Spinal cord (tissue), 10 donors: ENCODE results near the gene CD248. TPM values are rescaled to one million over a fixed set of nuclear protein-coding genes. Genes with fewer than 3 reads are reported as not detected.
A peak's percentile ranks its signal among the peaks of the same experiment; 100 is the strongest.
"Not testable (repeated sequence)": the region's sequence is repeated elsewhere in the genome, so short reads cannot be mapped to it uniquely, and the experiment has no call there.

Source experiments
- DNase-seq, 6 donors: peaks; one replicate each; pipeline versions ENCODE4 v3.0.0 to v3.0.0-alpha.2; 2013 to 2015; ENCODE audit warnings: low spot score in 6 of 6, low read depth in 4 of 6
- H3K27ac ChIP-seq: one replicate; pipeline ENCODE4 v1.5.1; 2013; ENCODE audit warnings: low read depth, low read length, control low read depth
- H3K27me3 ChIP-seq: one replicate; pipeline ENCODE4 v1.6.1; 2013; ENCODE audit warnings: low read length; ENCODE audit not compliant: control insufficient read depth, insufficient read depth
- H3K36me3 ChIP-seq: one replicate; pipeline ENCODE4 v1.6.1; 2013; ENCODE audit warnings: low read length; ENCODE audit not compliant: control insufficient read depth, insufficient read depth
- H3K4me1 ChIP-seq: one replicate; pipeline ENCODE4 v1.6.1; 2013; ENCODE audit warnings: low read length; ENCODE audit not compliant: control insufficient read depth, insufficient read depth
- H3K4me3 ChIP-seq: one replicate; pipeline ENCODE4 v1.5.1; 2013; ENCODE audit warnings: low read depth, low read length, control low read depth
- H3K9me3 ChIP-seq: one replicate; pipeline ENCODE4 v1.6.1; 2013; ENCODE audit warnings: low read length; ENCODE audit not compliant: control insufficient read depth, insufficient read depth
- WGBS: methylation state at CpG from one replicate; pipeline ENCODE4 v1.1.5; 2013; ENCODE audit warnings: missing lambda C conversion rate; ENCODE audit not compliant: insufficient coverage; 5-methylcytosine and 5-hydroxymethylcytosine counted together
- polyA plus RNA-seq, 2 donors: library from polyadenylated mRNA; unstranded; fragments of 120-200 nt; gene quantifications; one replicate each; pipeline ENCODE4 v1.2.1, GENCODE V29; 2013; ENCODE audit not compliant: insufficient read length in 2 of 2
- total RNA-seq, 2 donors: library from RNA; depleted of rRNA in 1 of 2; stranded (reverse); fragments of 120-200 nt in 1 of 2; fragments of >200 nt in 1 of 2; gene quantifications; one replicate each; pipeline versions ENCODE4 v1.2.3 to v1.2.4, GENCODE V29; 2013 to 2014
- donor health status: healthy.

The CD248 gene
- total and polyA plus RNA-seq, 4 donors: 10.9 to 44.0 (median 27.9) TPM

- H3K4me1 ChIP-seq: peaks cover 40% of the 10 kb centered on the region
- not testable (repeated sequence) for H3K27me3 ChIP-seq, DNase-seq, H3K9me3 ChIP-seq, H3K4me3 ChIP-seq, H3K27ac ChIP-seq
- peaks cover 62% of the 10 kb centered on the region for H3K36me3 ChIP-seq
- WGBS: 62% methylated on average over 7 of the region's 13 CpGs
Observed at GRCh38 chr11:66276619-66277018, 40.2 kb downstream of the CD248 start.

- 94% methylated on average over 8 of the region's 14 CpGs for WGBS
- H3K27me3 ChIP-seq: no peaks in the 10 kb centered on the region
- H3K36me3 ChIP-seq: peaks cover 63% of the 10 kb centered on the region
- DNase-seq: no peak
- H3K9me3 ChIP-seq: no peaks in the 10 kb centered on the region
- no peak overlapping the region for H3K27ac ChIP-seq
- no peak overlapping the region for H3K4me3 ChIP-seq
- H3K4me1 ChIP-seq: peaks cover 35% of the 10 kb centered on the region
Observed at GRCh38 chr11:66275984-66276612, 40.7 kb downstream of the CD248 start.

DNA sequence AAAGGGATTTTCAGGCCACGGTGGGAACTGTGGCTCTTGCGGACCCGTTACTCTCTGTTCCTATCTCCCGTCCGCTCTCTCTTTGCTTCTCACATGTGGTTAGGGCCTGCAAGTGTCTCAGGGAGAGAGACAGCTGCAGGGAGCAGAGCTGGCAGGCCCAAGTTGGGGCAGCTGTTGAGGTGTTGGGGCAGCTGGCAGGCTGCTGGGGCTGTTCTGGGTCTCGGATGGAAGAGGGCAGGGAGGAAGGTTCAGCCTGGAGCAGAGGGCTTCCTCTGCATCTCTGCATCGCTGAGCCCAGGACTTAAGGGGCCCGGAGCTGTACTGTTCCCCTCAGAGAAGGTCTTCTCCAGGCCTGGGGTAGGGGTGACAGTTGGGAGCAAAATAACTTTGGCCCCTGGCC, 41.4 kb downstream of the CD248 start:
- H3K9me3 ChIP-seq: no peaks in the 10 kb centered on the region
- no peak overlapping the region for H3K27ac ChIP-seq
- peaks cover 64% of the 10 kb centered on the region for H3K36me3 ChIP-seq
- WGBS: 89% methylated on average over 6 of the region's 8 CpGs
- no peak for DNase-seq
- H3K4me3 ChIP-seq: no peak overlapping the region
- no peaks in the 10 kb centered on the region for H3K27me3 ChIP-seq
- H3K4me1 ChIP-seq: peaks cover 31% of the 10 kb centered on the region

DNA sequence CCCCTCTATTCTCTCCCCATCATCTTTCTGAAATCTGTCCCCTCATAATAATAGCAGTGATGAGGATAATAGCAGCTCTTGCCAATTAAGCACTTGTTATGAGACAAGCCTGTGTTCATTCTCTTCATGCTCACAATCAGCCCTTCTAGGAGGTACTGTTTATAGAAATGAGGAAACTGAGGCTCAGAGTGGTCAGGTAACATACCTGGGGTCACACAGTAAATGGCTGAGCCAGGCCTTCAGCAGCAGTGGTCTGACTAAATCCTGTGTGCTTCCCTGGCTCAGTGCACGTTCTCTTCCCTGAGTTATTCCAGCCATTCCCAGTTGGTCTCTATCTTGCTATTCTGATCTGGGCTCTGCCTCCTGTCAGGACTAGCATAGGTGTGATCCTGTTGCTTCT, 42.6 kb downstream of the CD248 start:
- no peak overlapping the region for H3K27ac ChIP-seq
- H3K4me1 ChIP-seq: peaks cover 27% of the 10 kb centered on the region
- DNase-seq: no peak
- WGBS: 88% methylated on average over 1 of the region's 1 CpG
- H3K4me3 ChIP-seq: no peak overlapping the region
- peaks cover 63% of the 10 kb centered on the region for H3K36me3 ChIP-seq
- H3K9me3 ChIP-seq: no peaks in the 10 kb centered on the region
- H3K27me3 ChIP-seq: no peaks in the 10 kb centered on the region

DNA sequence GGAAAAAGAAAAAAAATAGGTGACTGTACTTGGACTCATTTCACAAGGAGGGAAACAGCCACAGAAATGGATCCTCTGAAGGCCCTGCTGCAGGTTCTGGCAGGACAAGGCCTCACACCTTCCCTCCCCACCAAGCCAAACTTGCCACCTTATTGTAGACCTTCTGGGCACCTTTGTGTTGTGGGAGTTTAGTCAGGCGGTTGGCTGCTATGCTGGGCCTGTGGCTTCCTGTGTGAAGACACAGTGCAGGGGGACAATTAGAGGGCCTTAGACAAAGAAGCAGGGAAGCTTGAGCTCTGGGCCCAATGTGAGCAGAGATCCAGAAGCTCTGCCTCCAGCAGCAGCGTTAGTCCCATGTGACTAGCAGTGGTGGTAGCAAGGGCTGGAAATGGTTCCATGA, 44.2 kb downstream of the CD248 start:
- 89% methylated on average over 1 of the region's 2 CpGs for WGBS
- Histone ChIP-seq H3K9me3 (no peaks in the 10 kb centered on the region), H3K27me3 (no peaks in the 10 kb centered on the region), H3K4me1 (peaks cover 22% of the 10 kb centered on the region), H3K4me3 (no peak overlapping the region), H3K27ac (no peak overlapping the region), H3K36me3 (peaks cover 63% of the 10 kb centered on the region)
- DNase-seq: no peak

DNA sequence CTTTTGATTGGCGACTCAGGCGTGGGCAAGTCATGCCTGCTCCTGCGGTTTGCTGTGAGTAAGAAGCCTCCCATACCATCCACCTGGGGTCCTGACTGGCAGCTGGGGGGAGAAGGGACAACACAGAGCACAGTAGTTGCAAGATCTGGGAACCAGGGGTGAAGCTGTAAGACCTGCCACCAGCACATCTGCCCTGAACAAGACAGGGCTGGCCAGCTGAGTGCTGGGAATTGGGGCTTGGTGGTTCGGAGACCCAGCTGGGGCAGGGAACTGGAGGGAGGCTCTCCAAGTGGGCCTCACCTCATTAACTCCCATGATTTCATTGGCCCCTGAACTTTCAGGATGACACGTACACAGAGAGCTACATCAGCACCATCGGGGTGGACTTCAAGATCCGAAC, 45.0 kb downstream of the CD248 start:
- no peaks in the 10 kb centered on the region for H3K9me3 ChIP-seq
- H3K36me3 ChIP-seq: peaks cover 67% of the 10 kb centered on the region
- 77% methylated on average over 3 of the region's 7 CpGs for WGBS
- H3K4me1 ChIP-seq: peaks cover 23% of the 10 kb centered on the region
- H3K27ac ChIP-seq: no peak overlapping the region
- H3K4me3 ChIP-seq: no peak overlapping the region
- H3K27me3 ChIP-seq: no peaks in the 10 kb centered on the region
- no peak for DNase-seq

DNA sequence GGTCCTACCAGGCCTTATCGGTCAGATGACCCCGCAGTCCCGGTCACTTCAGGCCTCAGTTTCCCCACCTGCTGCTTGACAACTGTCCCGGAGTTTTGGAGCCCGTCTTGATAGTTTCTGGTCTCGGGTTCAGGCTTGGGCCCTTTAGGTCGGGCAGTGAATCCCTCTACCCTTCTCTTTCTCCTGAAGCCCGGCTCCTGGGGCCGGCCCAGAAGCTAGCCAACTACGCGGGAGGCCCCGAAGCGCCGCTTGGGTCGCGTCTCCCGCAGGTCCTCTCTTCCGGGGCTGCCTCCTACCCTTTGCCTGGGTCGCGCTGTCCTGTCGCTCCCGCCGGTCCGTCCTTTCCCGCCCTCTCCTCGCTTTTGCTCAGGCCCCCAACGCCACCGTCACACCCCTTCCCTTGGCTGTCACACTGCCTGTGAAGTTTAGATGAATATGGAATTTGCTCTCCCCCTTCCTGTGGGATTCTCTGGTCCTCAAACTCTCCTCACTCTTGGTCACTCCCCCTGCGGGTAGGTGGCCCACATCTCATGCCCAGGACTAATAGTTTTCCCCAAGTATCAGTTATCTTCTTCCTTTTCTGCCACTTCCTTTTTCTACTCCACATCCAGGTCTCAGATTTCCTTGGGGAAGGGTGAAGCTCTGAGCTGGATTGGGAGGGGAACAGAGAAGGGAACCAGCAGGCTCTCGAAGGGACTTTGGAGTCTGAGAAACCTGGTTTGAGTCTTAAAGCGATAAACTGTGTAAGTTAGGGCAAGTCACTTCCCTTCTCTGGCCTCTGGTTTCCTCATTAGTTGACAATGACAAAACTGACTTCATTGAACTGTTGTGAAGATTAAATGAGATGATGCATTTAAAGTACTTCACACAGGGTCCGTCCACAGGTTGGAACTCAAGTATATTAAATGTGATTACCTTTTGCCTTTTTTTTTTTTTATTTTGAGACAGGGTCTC, 47.6 kb downstream of the CD248 start:
- DNase-seq: peak in 1 of 6 donors; percentile 17
- peaks cover 35% of the 10 kb centered on the region for H3K4me1 ChIP-seq

GRCh38 chr11:66268244-66268951, 48.4 kb downstream of the CD248 start, which contains the start of gene RAB1B:
Gene RAB1B, plus strand, starts transcription at chr11:66268639. Its CDS starts 41 bp downstream, at chr11:66268680.
- peaks cover 68% of the 10 kb centered on the region for H3K36me3 ChIP-seq
- peak within 1 kb of the TSS; percentile 99 for H3K27ac ChIP-seq
- H3K4me3 ChIP-seq: peak within 1 kb of the TSS; percentile 96
- 0% methylated on average over 53 of the region's 64 CpGs for WGBS
- peaks cover 35% of the 10 kb centered on the region for H3K4me1 ChIP-seq
- DNase-seq: peak; percentile 99 to 100 (median 100)
- H3K9me3 ChIP-seq: no peaks in the 10 kb centered on the region
- H3K27me3 ChIP-seq: no peaks in the 10 kb centered on the region

More for the DNA sequence above, 47.6 kb downstream of the CD248 start:
- Histone ChIP-seq H3K4me3 (peak overlapping the region; percentile 96), H3K27me3 (no peaks in the 10 kb centered on the region), H3K9me3 (no peaks in the 10 kb centered on the region), H3K27ac (peak overlapping the region; percentile 96), H3K36me3 (peaks cover 67% of the 10 kb centered on the region)
- WGBS: under 1% methylated on average over 24 of the region's 32 CpGs
